ENCODE data around the gene ASB3. TPM values are rescaled to one million over a fixed set of nuclear protein-coding genes. Genes with fewer than 3 reads are reported as not detected.

Gene ASB3
- total RNA-seq, 1 experiment from 2014 or later, result 23.1 TPM

- Mint-ChIP-seq H3K27ac (no peak overlapping the region), H3K9me3 (no peaks in the 10 kb centered on the region), H3K36me3 (ENCODE audit: insufficient read depth in 1 of 3, low read depth in 3 of 3) (peaks cover 5 to 22% (median 13%) of the 10 kb centered on the region in 3 experiments; a peak in 6 of 7 replicates), H3K4me1 (peaks cover 0 to 5% of the 10 kb centered on the region in 2 experiments; a peak in 1 of 4 replicates), H3K27me3 (ENCODE audit: low read depth) (no peaks in the 10 kb centered on the region), H3K4me3 (no peak overlapping the region)
- Histone ChIP-seq H2BK12ac (ENCODE audit: insufficient read length, low read depth, low read length) (no peak overlapping the region), H2BK15ac (ENCODE audit: low read depth, low read length) (no peak overlapping the region), H2BK5ac (ENCODE audit: insufficient read length, low read length) (no peak overlapping the region), H2AFZ (ENCODE audit: low read length) (no peak overlapping the region), H3K9me3 (ENCODE audit: control insufficient read depth, low read depth, low read length) (no peaks in the 10 kb centered on the region), H3K23me2 (ENCODE audit: insufficient read length, low read depth, low read length, poor library complexity, severe bottlenecking) (no peaks in the 10 kb centered on the region), H2AK5ac (ENCODE audit: insufficient read length, low read length) (no peak overlapping the region), H3K79me2 (ENCODE audit: insufficient read depth, low read length) (no peaks in the 10 kb centered on the region), H3K4me2 (ENCODE audit: insufficient read depth, insufficient read length, low read length) (no peak overlapping the region), H3K4ac (ENCODE audit: low read depth, low read length) (no peak overlapping the region), H3T11ph (ENCODE audit: low read length) (no peak overlapping the region), H3K23ac (ENCODE audit: insufficient read length, low read depth, low read length) (no peak overlapping the region), H3K9ac (ENCODE audit: extremely low read depth, insufficient read length, low read length) (no peak overlapping the region), H3K56ac (ENCODE audit: insufficient read length, low read depth, low read length) (no peak overlapping the region), H3K79me1 (ENCODE audit: insufficient read depth, low read depth, low read length, poor library complexity, severe bottlenecking) (no peaks in the 10 kb centered on the region), H2BK120ac (ENCODE audit: low read depth, low read length, poor library complexity, severe bottlenecking) (no peak overlapping the region), H4K8ac (replicated peaks; ENCODE audit: insufficient read length, low read depth, low read length) (no peak overlapping the region), H3K14ac (ENCODE audit: insufficient read depth, low read length) (no peak overlapping the region), H4K5ac (ENCODE audit: insufficient read length, low read depth, low read length) (no peak overlapping the region), H4K91ac (ENCODE audit: insufficient read length, low read depth, low read length) (no peak overlapping the region), H3K27ac (ENCODE audit: insufficient read length, low read depth, low read length) (no peak overlapping the region), H3K27me3 (ENCODE audit: insufficient read depth, low read length) (no peaks in the 10 kb centered on the region), H3K18ac (ENCODE audit: insufficient read length, low read depth, low read length) (no peak overlapping the region), H4K20me1 (ENCODE audit: control insufficient read depth, insufficient read depth, insufficient read length) (no peaks in the 10 kb centered on the region), H2BK20ac (ENCODE audit: low read depth, low read length, poor library complexity, severe bottlenecking) (no peak overlapping the region), H3K4me1 (ENCODE audit: insufficient read depth, low read length) (no peaks in the 10 kb centered on the region)
- WGBS (ENCODE audit: extremely low coverage, insufficient read length, low lambda C conversion rate), result no CpG with 5 or more reads among the region's 9 CpGs
- no peak for TF ChIP-seq CTCF (conservative IDR thresholded peaks at IDR 0.05)
- DNase-seq, result no peak
Observed at GRCh38 chr2:53820048-53820447, 33.3 kb upstream of the ASB3 start.

Measured in H9 (cell line).